ENCODE data around the gene GTF3C6.
A peak's percentile ranks its signal among the peaks of the same experiment; 100 is the strongest.
"Not testable (repeated sequence)": the region's sequence is repeated elsewhere in the genome, so short reads cannot be mapped to it uniquely, and the experiment has no call there.

Gene GTF3C6

GRCh38 chr6:110958329-110959192 is at the start of gene GTF3C6:
GTF3C6 (plus strand) TSS chr6:110958706; CDS start chr6:110958770, 64 bp downstream.
- peak; percentile 83 to 89 for DNase-seq (ENCODE audit: low read depth in 1 of 2, low spot score in 1 of 2)

- no peak for DNase-seq (ENCODE audit: low read depth in 1 of 2, low spot score in 1 of 2)
Observed at GRCh38 chr6:110930781-110931180, 27.7 kb upstream of the GTF3C6 start.

- no peak for DNase-seq (ENCODE audit: low read depth in 1 of 2, low spot score in 1 of 2)
Observed at GRCh38 chr6:110933912-110934311, 24.6 kb upstream of the GTF3C6 start.

GRCh38 chr6:110934381-110934898 is 24.1 kb upstream of the GTF3C6 start:
- no peak for DNase-seq (ENCODE audit: low read depth in 1 of 2, low spot score in 1 of 2)

- no peak for DNase-seq (ENCODE audit: low read depth in 1 of 2, low spot score in 1 of 2)
Observed at GRCh38 chr6:110935171-110935570, 23.3 kb upstream of the GTF3C6 start.

GRCh38 chr6:110938171-110938570 is 20.3 kb upstream of the GTF3C6 start:
- DNase-seq (ENCODE audit: low read depth in 1 of 2, low spot score in 1 of 2), result no peak

GRCh38 chr6:110939429-110940200 is 18.9 kb upstream of the GTF3C6 start:
- no peak for DNase-seq (ENCODE audit: low read depth in 1 of 2, low spot score in 1 of 2)

GRCh38 chr6:110944681-110945151 is 13.8 kb upstream of the GTF3C6 start:
- DNase-seq (ENCODE audit: low read depth in 1 of 2, low spot score in 1 of 2), result peak in 1 of 2 donors; percentile 59

GRCh38 chr6:110946498-110946897 is 12.0 kb upstream of the GTF3C6 start:
- DNase-seq (ENCODE audit: low read depth in 1 of 2, low spot score in 1 of 2), result no peak

- DNase-seq (ENCODE audit: low read depth in 1 of 2, low spot score in 1 of 2), result no peak
Observed at GRCh38 chr6:110949679-110950285, 8.7 kb upstream of the GTF3C6 start.

- DNase-seq (ENCODE audit: low read depth in 1 of 2, low spot score in 1 of 2), result no peak
Observed at GRCh38 chr6:110950440-110950839, 8.1 kb upstream of the GTF3C6 start.

GRCh38 chr6:110951008-110951407 is 7.5 kb upstream of the GTF3C6 start:
- no peak for DNase-seq (ENCODE audit: low read depth in 1 of 2, low spot score in 1 of 2)

GRCh38 chr6:110951986-110952794 is 6.3 kb upstream of the GTF3C6 start:
- DNase-seq (ENCODE audit: low read depth in 1 of 2, low spot score in 1 of 2), result no peak

- no peak for DNase-seq (ENCODE audit: low read depth in 1 of 2, low spot score in 1 of 2)
Observed at GRCh38 chr6:110953633-110954303, 4.7 kb upstream of the GTF3C6 start.

- DNase-seq (ENCODE audit: low read depth in 1 of 2, low spot score in 1 of 2), result no peak
Observed at GRCh38 chr6:110960014-110960390, 1.5 kb downstream of the GTF3C6 start.

GRCh38 chr6:110962636-110963035 is 4.1 kb downstream of the GTF3C6 start:
- not testable (repeated sequence) for DNase-seq (ENCODE audit: low read depth in 1 of 2, low spot score in 1 of 2)

- DNase-seq (ENCODE audit: low read depth in 1 of 2, low spot score in 1 of 2), result no peak
Observed at GRCh38 chr6:110965629-110966229, 7.2 kb downstream of the GTF3C6 start.

GRCh38 chr6:110968661-110969060 is 10.2 kb downstream of the GTF3C6 start:
- DNase-seq (ENCODE audit: low read depth in 1 of 2, low spot score in 1 of 2), result not testable (repeated sequence)

- DNase-seq (ENCODE audit: low read depth in 1 of 2, low spot score in 1 of 2), result no peak
Observed at GRCh38 chr6:110971468-110971867, 13.0 kb downstream of the GTF3C6 start.

- no peak for DNase-seq (ENCODE audit: low read depth in 1 of 2, low spot score in 1 of 2)
Observed at GRCh38 chr6:110976575-110976974, 18.1 kb downstream of the GTF3C6 start.
